Trophoblast cell (in vitro differentiated cells and primary cell): ENCODE results near the gene NPHS1.

Experiments
- DNase-seq, 2 donors: peaks; one replicate each; pipeline ENCODE4 v3.0.0-alpha.2; 2016
- H2AFZ ChIP-seq: 2 replicates; pipeline ENCODE4 v1.6.1; 2013; ENCODE audit warnings: low read length, moderate library complexity, mild to moderate bottlenecking; ENCODE audit not compliant: insufficient read depth, poor library complexity
- H2AK5ac ChIP-seq: 2 replicates; pipeline ENCODE4 v1.6.1; 2013; ENCODE audit warnings: mild to moderate bottlenecking, low read length
- H2BK120ac ChIP-seq: 2 replicates; pipeline ENCODE4 v1.6.1; 2013; ENCODE audit warnings: low read length, mild to moderate bottlenecking, moderate library complexity; ENCODE audit not compliant: insufficient read depth, poor library complexity
- H2BK12ac ChIP-seq: 2 replicates; pipeline ENCODE4 v1.6.1; 2013; ENCODE audit warnings: mild to moderate bottlenecking, low read length, moderate library complexity
- H2BK5ac ChIP-seq: 2 replicates; pipeline ENCODE4 v1.6.1; 2013; ENCODE audit warnings: low read length, low read depth, moderate library complexity, mild to moderate bottlenecking; ENCODE audit not compliant: poor library complexity
- H3K14ac ChIP-seq: 2 replicates; pipeline ENCODE4 v1.6.1; 2013; ENCODE audit warnings: mild to moderate bottlenecking, low read length
- H3K18ac ChIP-seq: 2 replicates; pipeline ENCODE4 v1.6.1; 2013; ENCODE audit warnings: mild to moderate bottlenecking, low read length
- H3K23ac ChIP-seq: 2 replicates; pipeline ENCODE4 v1.6.1; 2013; ENCODE audit warnings: low read length
- H3K27ac ChIP-seq: 2 replicates; pipeline ENCODE4 v1.5.1; 2013; ENCODE audit warnings: low read depth, mild to moderate bottlenecking, inconsistent platforms, low read length, moderate library complexity
- H3K27me3 ChIP-seq: 2 replicates; pipeline ENCODE4 v1.6.1; 2013; ENCODE audit warnings: inconsistent platforms, mild to moderate bottlenecking, low read length, moderate library complexity; ENCODE audit not compliant: insufficient read depth
- H3K36me3 ChIP-seq, 2 experiments: 1 replicate in 1 of 2; 2 replicates in 1 of 2; pipeline ENCODE4 v1.6.1; 2013; ENCODE audit warnings: low read length in 2 of 2, mild to moderate bottlenecking in 2 of 2, moderate library complexity in 1 of 2; ENCODE audit not compliant: insufficient read depth in 2 of 2, control insufficient read depth in 1 of 2
- H3K4ac ChIP-seq: 2 replicates; pipeline ENCODE4 v1.6.1; 2013; ENCODE audit warnings: low read depth, mild to moderate bottlenecking, low read length, moderate library complexity
- H3K4me1 ChIP-seq, 2 experiments: 1 replicate in 1 of 2; 2 replicates in 1 of 2; pipeline ENCODE4 v1.6.1; 2013; ENCODE audit warnings: low read length in 2 of 2, mild to moderate bottlenecking in 2 of 2, moderate library complexity in 1 of 2; ENCODE audit not compliant: insufficient read depth in 2 of 2, control insufficient read depth in 1 of 2
- H3K4me2 ChIP-seq: 2 replicates; pipeline ENCODE4 v1.6.1; 2013; ENCODE audit warnings: inconsistent platforms, mild to moderate bottlenecking, low read length, moderate library complexity
- H3K4me3 ChIP-seq: 2 replicates; pipeline ENCODE4 v1.5.1; 2013; ENCODE audit warnings: mild to moderate bottlenecking, low read depth, low read length, inconsistent platforms
- H3K79me1 ChIP-seq: one replicate; pipeline ENCODE4 v1.6.1; 2013; ENCODE audit warnings: low read length
- H3K79me2 ChIP-seq: 2 replicates; pipeline ENCODE4 v1.6.1; 2013; ENCODE audit warnings: low read length, mild to moderate bottlenecking; ENCODE audit not compliant: control insufficient read depth, insufficient read depth, poor library complexity
- H3K9ac ChIP-seq: 2 replicates; pipeline ENCODE4 v1.6.1; 2013; ENCODE audit warnings: mild to moderate bottlenecking, low read length
- H3K9me3 ChIP-seq: 2 replicates; pipeline ENCODE4 v1.6.1; 2013; ENCODE audit warnings: low read depth, mild to moderate bottlenecking, control low read depth, inconsistent platforms, low read length; ENCODE audit not compliant: insufficient read depth
- H4K12ac ChIP-seq: 2 replicates; pipeline ENCODE4 v1.6.1; 2013; ENCODE audit warnings: low read depth, mild to moderate bottlenecking, low read length, moderate library complexity
- H4K8ac ChIP-seq: 2 replicates; pipeline ENCODE4 v1.6.1; 2013; ENCODE audit warnings: low read depth, mild to moderate bottlenecking, low read length, moderate library complexity
- H4K91ac ChIP-seq: one replicate; pipeline ENCODE4 v1.6.1; 2013; ENCODE audit warnings: low read depth, mild to moderate bottlenecking, low read length, moderate library complexity
- WGBS: extraction: QIAGEN DNeasy Blood & Tissue Kit; methylation state at CpG from one replicate; pipeline ENCODE4 v1.1.7; 2013; ENCODE audit warnings: missing lambda C conversion rate; ENCODE audit not compliant: insufficient read length, insufficient coverage; ENCODE audit errors: extremely low coverage; 5-methylcytosine and 5-hydroxymethylcytosine counted together

The NPHS1 gene

DNA sequence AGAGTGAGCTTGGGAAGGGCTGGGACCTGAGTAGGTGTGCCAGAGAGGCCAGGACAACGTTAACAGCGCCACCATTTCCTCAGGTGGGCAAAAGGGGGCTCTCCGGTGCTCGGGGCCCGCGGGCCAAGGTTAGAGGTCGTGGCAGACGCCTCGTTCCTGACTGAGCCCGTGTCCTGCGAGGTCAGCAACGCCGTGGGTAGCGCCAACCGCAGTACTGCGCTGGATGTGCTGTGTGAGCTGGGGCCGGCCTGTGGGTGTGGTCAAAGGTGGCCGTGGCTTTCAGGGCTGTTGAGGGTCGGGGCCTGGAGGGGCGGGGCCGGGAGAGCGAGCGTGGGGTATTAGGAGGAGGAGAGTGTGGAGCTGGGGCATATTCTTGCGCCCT, 8.1 kb upstream of the NPHS1 start:
- peak overlapping the region; percentile 70 for H3K4me2 ChIP-seq
- no peaks in the 10 kb centered on the region for H3K79me2 ChIP-seq
- no peaks in the 10 kb centered on the region for H3K36me3 ChIP-seq
- no peak for DNase-seq
- no peak overlapping the region for H3K27ac ChIP-seq
- H4K8ac ChIP-seq: no peak overlapping the region
- H2BK5ac ChIP-seq: no peak overlapping the region
- no peak overlapping the region for H4K91ac ChIP-seq
- no peak overlapping the region for H2AK5ac ChIP-seq
- no peaks in the 10 kb centered on the region for H3K79me1 ChIP-seq
- no peak overlapping the region for H3K4ac ChIP-seq
- H3K4me1 ChIP-seq: peaks cover 6 to 9% of the 10 kb centered on the region in 2 experiments
- no peak overlapping the region for H2BK120ac ChIP-seq
- no peak overlapping the region for H2BK12ac ChIP-seq
- no peak overlapping the region for H3K23ac ChIP-seq
- no peak overlapping the region for H3K9ac ChIP-seq
- H3K14ac ChIP-seq: no peak overlapping the region
- H3K27me3 ChIP-seq: peaks cover 40% of the 10 kb centered on the region
- H3K4me3 ChIP-seq: peak overlapping the region; percentile 26
- H3K18ac ChIP-seq: no peak overlapping the region
- no peak overlapping the region for H2AFZ ChIP-seq
- H3K9me3 ChIP-seq: peaks cover 5% of the 10 kb centered on the region
- H4K12ac ChIP-seq: no peak overlapping the region
- no CpG with 5 or more reads among the region's 24 CpGs for WGBS

GRCh38 chr19:35859414-35859813, 7.1 kb upstream of the NPHS1 start:
- whole genome bisulfite sequencing: no CpG with 5 or more reads among the region's 4 CpGs
- H3K4me3 ChIP-seq: no peak overlapping the region

DNA sequence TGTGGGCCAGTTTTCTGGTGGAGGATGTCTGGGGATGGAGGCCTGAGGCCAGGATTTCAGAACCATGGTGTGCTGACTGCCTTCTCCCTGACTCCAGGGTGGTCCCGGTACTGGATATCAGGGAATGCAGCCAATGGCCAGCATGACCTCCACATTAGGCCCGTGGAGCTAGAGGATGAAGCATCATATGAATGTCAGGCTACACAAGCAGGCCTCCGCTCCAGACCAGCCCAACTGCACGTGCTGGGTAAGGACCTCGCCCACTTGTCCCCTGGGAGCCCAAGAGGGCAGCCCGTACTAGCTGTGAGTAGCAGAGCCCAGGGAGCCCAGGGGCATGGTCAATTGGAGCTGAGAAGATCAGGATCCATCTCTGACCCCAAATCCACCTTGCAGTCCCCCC, 6.0 kb upstream of the NPHS1 start:
- no CpG with 5 or more reads among the region's 6 CpGs for WGBS
- Histone ChIP-seq H3K9me3 (peaks cover 5% of the 10 kb centered on the region), H2BK5ac (no peak overlapping the region), H3K4ac (no peak overlapping the region), H4K91ac (no peak overlapping the region), H2AK5ac (no peak overlapping the region), H4K12ac (no peak overlapping the region), H3K27ac (no peak overlapping the region), H3K23ac (no peak overlapping the region), H3K14ac (no peak overlapping the region), H3K4me1 (peaks cover 6 to 9% of the 10 kb centered on the region in 2 experiments), H3K4me2 (no peak overlapping the region), H2AFZ (no peak overlapping the region), H2BK12ac (no peak overlapping the region), H2BK120ac (no peak overlapping the region), H3K18ac (no peak overlapping the region), H3K36me3 (no peaks in the 10 kb centered on the region), H4K8ac (no peak overlapping the region), H3K27me3 (peaks cover 47% of the 10 kb centered on the region), H3K9ac (no peak overlapping the region), H3K79me2 (no peaks in the 10 kb centered on the region), H3K4me3 (no peak overlapping the region), H3K79me1 (no peaks in the 10 kb centered on the region)
- DNase-seq: no peak

More at GRCh38 chr19:35859414-35859813, 7.1 kb upstream of the NPHS1 start:
- Histone ChIP-seq H2BK5ac (no peak overlapping the region), H3K9me3 (peaks cover 5% of the 10 kb centered on the region), H4K91ac (no peak overlapping the region), H3K23ac (no peak overlapping the region), H3K4me2 (no peak overlapping the region), H3K4me1 (peaks cover 6 to 9% of the 10 kb centered on the region in 2 experiments), H3K79me1 (no peaks in the 10 kb centered on the region), H3K9ac (no peak overlapping the region), H2AK5ac (no peak overlapping the region), H3K27ac (no peak overlapping the region), H4K8ac (no peak overlapping the region), H2AFZ (no peak overlapping the region), H4K12ac (no peak overlapping the region), H3K27me3 (peaks cover 47% of the 10 kb centered on the region), H3K79me2 (no peaks in the 10 kb centered on the region), H2BK12ac (no peak overlapping the region), H3K4ac (no peak overlapping the region), H2BK120ac (no peak overlapping the region), H3K14ac (no peak overlapping the region), H3K18ac (no peak overlapping the region), H3K36me3 (no peaks in the 10 kb centered on the region)
- DNase-seq: no peak

- Histone ChIP-seq H3K4me2 (peak within 1 kb of the TSS; percentile 62), H3K23ac (no peak within 1 kb of the TSS), H3K9ac (no peak within 1 kb of the TSS), H3K79me1 (no peaks in the 10 kb centered on the region), H4K91ac (no peak within 1 kb of the TSS), H2BK5ac (no peak within 1 kb of the TSS), H3K79me2 (no peaks in the 10 kb centered on the region), H3K27ac (no peak within 1 kb of the TSS), H2BK12ac (no peak within 1 kb of the TSS), H3K18ac (no peak within 1 kb of the TSS), H2BK120ac (no peak within 1 kb of the TSS), H4K12ac (no peak within 1 kb of the TSS), H3K27me3 (peaks cover 47% of the 10 kb centered on the region), H3K36me3 (no peaks in the 10 kb centered on the region), H3K9me3 (peaks cover 2% of the 10 kb centered on the region), H3K4me1 (peaks cover 6 to 9% of the 10 kb centered on the region in 2 experiments), H3K4ac (no peak within 1 kb of the TSS), H2AFZ (peak within 1 kb of the TSS; percentile 8), H2AK5ac (no peak within 1 kb of the TSS), H3K14ac (no peak within 1 kb of the TSS), H3K4me3 (peak within 1 kb of the TSS; percentile 27), H4K8ac (no peak within 1 kb of the TSS)
- no CpG with 5 or more reads among the region's 42 CpGs for WGBS
- DNase-seq: no peak
These were observed 4.3 kb upstream of the NPHS1 start, which contains the start of gene KIRREL2 for GRCh38 chr19:35856546-35857149. Gene KIRREL2, plus strand, starts transcription at chr19:35856911. Its CDS starts 209 bp downstream, at chr19:35857120.
